RWPE2 (cell line): Measurements from ENCODE around the gene CBLL2.
A peak's percentile ranks its signal among the peaks of the same experiment; 100 is the strongest.

Source experiments
- ATAC-seq: fragments of 200-7000 bp; cut with Tn5 transposase; 3 replicates; pipeline ENCODE4 v1.9.1; 2021; ENCODE audit warnings: low read depth
- DNase-seq: peaks from one replicate; pipeline ENCODE4 v3.0.0-alpha.2; 2020; ENCODE audit warnings: low spot score
- H3K27ac ChIP-seq: fragments of 450-650 bp; 2 replicates; pipeline ENCODE4 v1.5.1; 2017; ENCODE audit warnings: mild to moderate bottlenecking; ENCODE audit not compliant: poor library complexity, severe bottlenecking
- H3K27me3 ChIP-seq: fragments of 250-450 bp; sonication (Bioruptor Pico); 2 replicates; pipeline ENCODE4 v1.5.1; 2021; ENCODE audit warnings: mild to moderate bottlenecking, moderate library complexity; ENCODE audit not compliant: insufficient read depth, poor library complexity, severe bottlenecking
- H3K36me3 ChIP-seq: fragments of 250-450 bp; sonication (Bioruptor Pico); 2 replicates; pipeline ENCODE4 v1.5.1; 2020; ENCODE audit warnings: low read depth, mild to moderate bottlenecking, moderate library complexity
- H3K4me1 ChIP-seq: fragments of 250-450 bp; sonication (Bioruptor Pico); 2 replicates; pipeline ENCODE4 v1.5.1; 2021; ENCODE audit warnings: mild to moderate bottlenecking, moderate library complexity; ENCODE audit not compliant: insufficient read depth, poor library complexity, severe bottlenecking
- H3K4me3 ChIP-seq: fragments of 250-450 bp; sonication (Bioruptor Pico); 2 replicates; pipeline ENCODE4 v1.5.1; 2021; ENCODE audit warnings: mild to moderate bottlenecking, moderate library complexity; ENCODE audit not compliant: severe bottlenecking
- H3K9me3 ChIP-seq: fragments of 250-450 bp; sonication (Bioruptor Pico); 2 replicates; pipeline ENCODE4 v1.5.1; 2021; ENCODE audit warnings: mild to moderate bottlenecking, moderate library complexity; ENCODE audit not compliant: severe bottlenecking
- TF ChIP-seq, protein P1 (sequence below): fragments of 450-650 bp; IDR thresholded peaks from one replicate; pipeline ENCODE4 v1.5.1; 2017; ENCODE audit warnings: mild to moderate bottlenecking, moderate library complexity; ENCODE audit not compliant: poor library complexity, severe bottlenecking

CBLL2 gene

DNA sequence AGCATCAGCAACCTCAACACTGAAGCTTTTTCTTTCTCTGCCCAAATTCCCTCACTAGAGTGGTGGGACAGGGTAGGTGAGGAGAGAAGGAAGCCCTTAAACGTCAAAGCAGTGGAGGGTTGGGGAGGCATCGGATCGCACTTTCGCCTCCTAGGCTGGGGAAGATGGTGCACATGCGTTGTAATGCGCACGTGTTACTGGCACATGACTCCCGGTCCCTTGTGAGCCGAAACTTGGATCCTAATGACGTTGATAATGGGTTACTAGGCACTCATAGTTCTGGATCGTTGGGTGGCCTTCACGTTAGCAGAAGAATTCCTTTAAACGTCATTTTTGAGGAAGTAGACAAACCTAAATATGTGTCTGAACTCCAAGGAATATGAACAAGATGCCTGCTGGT, at the start of gene CBLL2:
Gene CBLL2, plus strand, starts transcription at position 301 of the 400 bp plus-strand sequence. Its CDS starts 79 bp downstream, at position 380.
- Histone ChIP-seq H3K9me3 (no peaks in the 10 kb centered on the region), H3K27ac (no peak within 1 kb of the TSS), H3K27me3 (no peaks in the 10 kb centered on the region), H3K36me3 (no peaks in the 10 kb centered on the region), H3K4me1 (no peaks in the 10 kb centered on the region), H3K4me3 (no peak within 1 kb of the TSS)
- DNase-seq (no peak), ATAC-seq (no peak)
- TF ChIP-seq, protein P1, sequence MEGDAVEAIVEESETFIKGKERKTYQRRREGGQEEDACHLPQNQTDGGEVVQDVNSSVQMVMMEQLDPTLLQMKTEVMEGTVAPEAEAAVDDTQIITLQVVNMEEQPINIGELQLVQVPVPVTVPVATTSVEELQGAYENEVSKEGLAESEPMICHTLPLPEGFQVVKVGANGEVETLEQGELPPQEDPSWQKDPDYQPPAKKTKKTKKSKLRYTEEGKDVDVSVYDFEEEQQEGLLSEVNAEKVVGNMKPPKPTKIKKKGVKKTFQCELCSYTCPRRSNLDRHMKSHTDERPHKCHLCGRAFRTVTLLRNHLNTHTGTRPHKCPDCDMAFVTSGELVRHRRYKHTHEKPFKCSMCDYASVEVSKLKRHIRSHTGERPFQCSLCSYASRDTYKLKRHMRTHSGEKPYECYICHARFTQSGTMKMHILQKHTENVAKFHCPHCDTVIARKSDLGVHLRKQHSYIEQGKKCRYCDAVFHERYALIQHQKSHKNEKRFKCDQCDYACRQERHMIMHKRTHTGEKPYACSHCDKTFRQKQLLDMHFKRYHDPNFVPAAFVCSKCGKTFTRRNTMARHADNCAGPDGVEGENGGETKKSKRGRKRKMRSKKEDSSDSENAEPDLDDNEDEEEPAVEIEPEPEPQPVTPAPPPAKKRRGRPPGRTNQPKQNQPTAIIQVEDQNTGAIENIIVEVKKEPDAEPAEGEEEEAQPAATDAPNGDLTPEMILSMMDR: no peak

DNA sequence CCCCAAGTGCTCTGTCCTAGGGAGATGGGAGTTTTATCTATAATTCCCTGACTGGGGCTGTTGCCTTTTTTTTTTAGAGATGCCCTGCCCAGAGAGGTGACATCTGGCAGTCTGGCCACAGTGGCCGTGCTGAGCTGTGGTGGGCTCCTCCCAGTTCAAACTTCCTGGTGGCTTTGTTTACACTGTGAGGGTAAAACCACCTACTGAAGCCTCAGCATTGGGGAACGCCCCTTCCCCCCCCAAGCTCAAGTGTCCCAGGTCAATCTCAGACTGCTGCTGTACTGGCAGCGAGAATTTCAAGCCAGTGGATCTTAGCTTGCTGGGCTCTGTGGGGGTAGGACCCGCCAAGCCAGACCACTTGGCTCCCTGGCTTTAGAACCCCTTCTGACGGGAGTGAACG, 38.3 kb upstream of the CBLL2 start:
- TF ChIP-seq, protein P1: no peak
- no peaks in the 10 kb centered on the region for H3K9me3 ChIP-seq
- no peak for DNase-seq
- H3K4me1 ChIP-seq: no peaks in the 10 kb centered on the region
- no peak overlapping the region for H3K27ac ChIP-seq
- no peak overlapping the region for H3K4me3 ChIP-seq
- H3K36me3 ChIP-seq: no peaks in the 10 kb centered on the region
- ATAC-seq: no peak
- H3K27me3 ChIP-seq: no peaks in the 10 kb centered on the region

- no peak for ATAC-seq
- TF ChIP-seq, protein P1: no peak
- Histone ChIP-seq H3K9me3 (no peaks in the 10 kb centered on the region), H3K27me3 (no peaks in the 10 kb centered on the region), H3K36me3 (no peaks in the 10 kb centered on the region), H3K4me3 (no peak overlapping the region), H3K27ac (no peak overlapping the region), H3K4me1 (no peaks in the 10 kb centered on the region)
- no peak for DNase-seq
Observed at GRCh38 chrX:22237479-22237878, 35.2 kb upstream of the CBLL2 start.

GRCh38 chrX:22246620-22247019, 26.1 kb upstream of the CBLL2 start:
- H3K27me3 ChIP-seq: no peaks in the 10 kb centered on the region
- peak overlapping the region; percentile 69 for H3K27ac ChIP-seq
- no peaks in the 10 kb centered on the region for H3K9me3 ChIP-seq
- H3K4me1 ChIP-seq: peaks cover 14% of the 10 kb centered on the region
- H3K4me3 ChIP-seq: no peak overlapping the region
- H3K36me3 ChIP-seq: no peaks in the 10 kb centered on the region
- TF ChIP-seq, protein P1: no peak
- DNase-seq (no peak), ATAC-seq (peak; percentile 86)

DNA sequence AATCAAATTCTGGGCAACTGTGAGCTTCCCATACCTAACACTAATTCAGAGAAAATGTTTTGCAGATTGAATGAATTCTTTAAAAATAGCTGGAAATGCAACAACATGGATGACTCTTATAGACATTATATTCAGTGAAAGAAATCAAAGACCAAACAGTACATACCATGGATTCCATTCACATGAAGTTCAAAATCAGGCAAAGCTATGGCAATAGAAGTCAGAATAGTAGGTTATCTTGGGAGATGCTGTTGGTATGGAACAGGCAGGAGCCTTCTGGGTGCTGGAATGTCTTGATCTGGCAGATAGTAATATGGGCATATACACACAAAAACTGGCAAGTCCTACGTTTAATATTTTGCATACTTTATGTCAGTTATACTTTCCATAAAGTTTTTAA, 25.5 kb upstream of the CBLL2 start:
- no peaks in the 10 kb centered on the region for H3K36me3 ChIP-seq
- DNase-seq (no peak), ATAC-seq (peak; percentile 80)
- TF ChIP-seq, protein P1: no peak
- peaks cover 14% of the 10 kb centered on the region for H3K4me1 ChIP-seq
- H3K27ac ChIP-seq: peak overlapping the region; percentile 69
- no peaks in the 10 kb centered on the region for H3K27me3 ChIP-seq
- H3K4me3 ChIP-seq: no peak overlapping the region
- no peaks in the 10 kb centered on the region for H3K9me3 ChIP-seq
